Natural killer cell treated with Interleukin-12 subunit alpha and Interleukin-12 subunit beta and Interleukin-15 and Interleukin-18, amount 100 ng/mL, for 72 hours (primary cell): Measurements from ENCODE around the gene ATF5. TPM values are rescaled to one million over a fixed set of nuclear protein-coding genes. Genes with fewer than 3 reads are reported as not detected.

Source experiments
- ATAC-seq, 2 donors: fragments of 150-1000 bp; cut with Tn5 transposase in 1 of 2; sonication (Bioruptor Pico), chemical (Tn5 transposase) in 1 of 2; 2 replicates each; pipeline ENCODE4 v1.10.0; 2021
- DNase-seq: peaks from one replicate; pipeline ENCODE4 v3.0.0; 2022; ENCODE audit warnings: low spot score
- H3K27ac Mint-ChIP-seq, 2 donors: 1 replicate in 1 of 2; 2 replicates in 1 of 2; pipeline ENCODE4 v1.8.0; 2022; ENCODE audit warnings: mixed read lengths in 2 of 2, mild to moderate bottlenecking in 1 of 2, moderate library complexity in 1 of 2
- H3K27me3 Mint-ChIP-seq, 2 donors: 1 replicate in 1 of 2; 2 replicates in 1 of 2; pipeline ENCODE4 v1.8.0; 2022; ENCODE audit warnings: mixed read lengths in 2 of 2
- H3K36me3 Mint-ChIP-seq: one replicate; pipeline ENCODE4 v1.8.0; 2022; ENCODE audit warnings: mixed read lengths
- H3K4me1 Mint-ChIP-seq, 2 donors: 1 replicate in 1 of 2; 2 replicates in 1 of 2; pipeline ENCODE4 v1.8.0; 2022; ENCODE audit warnings: low read depth in 2 of 2, mixed read lengths in 2 of 2, mild to moderate bottlenecking in 1 of 2
- H3K4me3 Mint-ChIP-seq: one replicate; pipeline ENCODE4 v1.8.0; 2022; ENCODE audit warnings: mixed read lengths
- H3K9me3 Mint-ChIP-seq: 2 replicates; pipeline ENCODE4 v1.8.0; 2022; ENCODE audit warnings: mixed read lengths
- total RNA-seq, 2 donors: library from RNA; stranded (reverse); gene quantifications; one replicate each; pipeline ENCODE4 v1.2.3, GENCODE V29; 2022

The ATF5 gene, protein sequence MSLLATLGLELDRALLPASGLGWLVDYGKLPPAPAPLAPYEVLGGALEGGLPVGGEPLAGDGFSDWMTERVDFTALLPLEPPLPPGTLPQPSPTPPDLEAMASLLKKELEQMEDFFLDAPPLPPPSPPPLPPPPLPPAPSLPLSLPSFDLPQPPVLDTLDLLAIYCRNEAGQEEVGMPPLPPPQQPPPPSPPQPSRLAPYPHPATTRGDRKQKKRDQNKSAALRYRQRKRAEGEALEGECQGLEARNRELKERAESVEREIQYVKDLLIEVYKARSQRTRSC
- 10 to 100 TPM; 12.1 to 12.4 TPM for total RNA-seq

DNA sequence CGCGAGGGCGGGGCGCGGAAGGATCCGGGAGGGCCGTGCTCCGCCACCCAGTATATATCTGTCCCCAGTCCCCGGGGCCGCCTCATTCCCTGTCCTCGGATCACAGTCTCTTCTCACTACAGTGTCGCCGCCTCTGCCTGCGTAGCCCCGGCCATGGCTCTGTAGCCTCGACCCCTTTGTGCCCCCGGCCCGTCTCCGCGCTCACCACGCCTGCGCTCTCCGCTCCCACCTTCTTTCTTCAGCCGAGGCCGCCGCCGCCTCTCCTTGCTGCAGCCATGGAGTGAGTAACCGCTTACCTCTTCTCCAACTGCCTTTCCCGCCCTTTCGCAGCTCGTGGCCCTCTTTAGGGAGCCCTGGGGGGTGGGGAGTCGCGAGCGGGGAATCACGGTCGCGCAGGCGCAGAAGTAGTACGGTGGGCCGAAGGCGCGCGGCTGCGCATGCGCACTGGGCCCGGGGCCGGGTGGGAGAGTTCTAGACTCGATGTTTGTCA is at the start of gene ATF5, which contains the start of gene NUP62:
ATF5 (plus strand) TSS at position 85 of the 490 bp plus-strand sequence. CDS start 1,646 bp downstream, outside the sequence.
NUP62 (minus strand) TSS at position 384 of the 490 bp plus-strand sequence. CDS start 19,697 bp downstream, outside the sequence.
- peaks cover 64 to 67% of the 10 kb centered on the region in 2 donors for H3K4me1 Mint-ChIP-seq
- H3K27ac Mint-ChIP-seq, result peak within 1 kb of the TSS; percentile 89 to 93
- peak within 1 kb of the TSS; percentile 97 for H3K4me3 Mint-ChIP-seq
- ATAC-seq, result peak; percentile 71 to 73
- H3K27me3 Mint-ChIP-seq, result no peaks in the 10 kb centered on the region
- peak; percentile 91 for DNase-seq
- peaks cover 24% of the 10 kb centered on the region for H3K36me3 Mint-ChIP-seq
- H3K9me3 Mint-ChIP-seq, result peaks cover 4% of the 10 kb centered on the region

DNA sequence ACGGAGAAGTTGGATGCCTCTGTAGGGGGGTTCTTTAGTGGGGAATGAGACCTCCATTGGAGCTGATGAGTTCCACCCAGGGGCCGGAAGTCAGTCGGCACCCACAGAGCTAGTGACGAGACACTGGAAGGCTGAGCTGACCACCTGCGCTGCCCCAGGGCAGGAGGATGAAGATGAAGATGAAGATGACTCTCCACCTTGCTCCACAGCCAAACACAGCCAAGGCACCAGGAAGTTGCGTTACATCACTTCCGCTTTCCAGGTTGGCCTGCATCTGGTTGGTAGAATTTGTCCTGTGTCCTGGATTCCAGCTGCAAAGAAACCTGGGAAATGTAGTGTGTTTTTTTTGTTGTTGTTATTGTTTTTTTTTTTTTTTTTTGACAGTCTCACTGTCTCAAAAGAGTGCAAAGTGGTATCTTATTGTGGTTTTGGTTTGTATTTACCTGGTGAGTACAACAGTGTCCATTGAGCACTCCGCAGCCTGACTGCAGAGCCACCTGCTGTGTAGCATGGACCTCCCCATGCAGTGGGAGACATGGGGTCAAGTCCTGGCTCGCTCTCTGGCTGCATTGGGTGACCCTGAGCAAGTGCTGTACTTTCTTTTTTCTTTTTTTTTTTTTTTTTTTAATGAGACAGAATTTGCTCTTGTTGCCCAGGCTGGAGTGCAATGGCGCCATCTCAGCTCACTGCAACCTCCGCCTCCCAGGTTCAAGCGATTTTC is 49.6 kb upstream of the ATF5 start:
- no peaks in the 10 kb centered on the region for H3K27me3 Mint-ChIP-seq
- no peak for DNase-seq
- peaks cover 22 to 26% of the 10 kb centered on the region in 2 donors for H3K4me1 Mint-ChIP-seq
- no peaks in the 10 kb centered on the region for H3K9me3 Mint-ChIP-seq
- no peaks in the 10 kb centered on the region for H3K36me3 Mint-ChIP-seq
- ATAC-seq, result no peak
- no peak overlapping the region for H3K4me3 Mint-ChIP-seq
- H3K27ac Mint-ChIP-seq, result no peak overlapping the region

DNA sequence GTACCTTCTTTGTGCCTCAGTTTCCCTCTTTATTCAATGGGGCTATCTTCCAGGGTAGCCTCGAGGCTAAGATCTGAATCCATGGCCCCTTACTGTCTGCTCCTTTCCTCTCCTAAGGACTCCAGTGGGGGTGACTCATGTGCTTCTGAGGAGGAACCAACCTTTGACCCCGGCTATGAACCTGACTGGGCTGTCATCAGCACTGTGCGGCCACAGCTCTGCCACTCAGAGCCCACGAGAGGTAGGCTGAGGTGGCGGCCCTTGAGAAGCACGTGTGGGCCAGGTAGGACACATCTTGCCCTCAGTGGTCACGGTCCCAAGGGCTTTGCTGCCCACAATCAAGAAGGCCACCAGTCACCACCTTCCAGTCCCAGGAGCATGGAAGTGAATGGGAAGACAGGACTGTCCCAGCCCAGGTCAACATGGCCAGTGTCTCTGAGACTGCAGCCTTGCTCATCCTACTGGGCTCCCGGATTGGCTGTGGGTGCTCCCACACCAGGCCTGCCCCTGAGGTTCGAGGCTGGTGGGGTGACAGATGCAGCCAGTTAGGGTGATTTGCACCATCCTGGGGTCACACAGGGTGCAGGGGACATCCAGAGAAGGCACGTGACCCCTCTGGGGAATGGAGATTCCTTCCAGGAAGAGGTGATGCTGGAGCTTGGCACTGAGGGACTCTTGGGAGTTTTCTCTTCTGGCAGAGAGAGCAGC is 48.7 kb upstream of the ATF5 start:
- DNase-seq (no peak), ATAC-seq (no peak)
- Mint-ChIP-seq H3K27ac (no peak overlapping the region), H3K4me1 (peaks cover 17 to 21% of the 10 kb centered on the region in 2 donors), H3K4me3 (no peak overlapping the region), H3K9me3 (no peaks in the 10 kb centered on the region), H3K36me3 (no peaks in the 10 kb centered on the region), H3K27me3 (no peaks in the 10 kb centered on the region)

DNA sequence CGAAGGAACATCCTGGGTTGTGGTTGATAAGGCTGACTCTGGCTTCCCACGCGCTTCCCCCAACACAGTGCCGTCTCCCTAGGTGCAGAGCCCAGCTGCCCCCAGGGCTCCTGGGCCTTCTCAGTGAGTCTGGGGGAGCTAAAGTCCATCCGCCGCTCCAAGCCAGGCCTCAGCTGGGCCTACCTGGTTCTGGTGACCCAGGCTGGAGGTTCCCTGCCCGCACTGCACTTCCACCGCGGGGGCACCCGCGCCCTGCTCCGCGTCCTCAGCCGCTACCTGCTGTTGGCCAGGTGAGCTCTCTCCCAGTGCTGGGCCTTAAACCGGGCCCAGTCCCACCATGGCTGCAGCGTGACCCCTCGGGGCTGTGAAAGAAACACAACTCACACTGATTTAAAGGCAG is 47.8 kb upstream of the ATF5 start:
- H3K4me1 Mint-ChIP-seq, result peaks cover 11 to 15% of the 10 kb centered on the region in 2 donors
- no peak for ATAC-seq
- no peaks in the 10 kb centered on the region for H3K36me3 Mint-ChIP-seq
- no peaks in the 10 kb centered on the region for H3K27me3 Mint-ChIP-seq
- H3K4me3 Mint-ChIP-seq, result no peak overlapping the region
- H3K27ac Mint-ChIP-seq, result no peak overlapping the region
- no peaks in the 10 kb centered on the region for H3K9me3 Mint-ChIP-seq
- DNase-seq, result no peak

DNA sequence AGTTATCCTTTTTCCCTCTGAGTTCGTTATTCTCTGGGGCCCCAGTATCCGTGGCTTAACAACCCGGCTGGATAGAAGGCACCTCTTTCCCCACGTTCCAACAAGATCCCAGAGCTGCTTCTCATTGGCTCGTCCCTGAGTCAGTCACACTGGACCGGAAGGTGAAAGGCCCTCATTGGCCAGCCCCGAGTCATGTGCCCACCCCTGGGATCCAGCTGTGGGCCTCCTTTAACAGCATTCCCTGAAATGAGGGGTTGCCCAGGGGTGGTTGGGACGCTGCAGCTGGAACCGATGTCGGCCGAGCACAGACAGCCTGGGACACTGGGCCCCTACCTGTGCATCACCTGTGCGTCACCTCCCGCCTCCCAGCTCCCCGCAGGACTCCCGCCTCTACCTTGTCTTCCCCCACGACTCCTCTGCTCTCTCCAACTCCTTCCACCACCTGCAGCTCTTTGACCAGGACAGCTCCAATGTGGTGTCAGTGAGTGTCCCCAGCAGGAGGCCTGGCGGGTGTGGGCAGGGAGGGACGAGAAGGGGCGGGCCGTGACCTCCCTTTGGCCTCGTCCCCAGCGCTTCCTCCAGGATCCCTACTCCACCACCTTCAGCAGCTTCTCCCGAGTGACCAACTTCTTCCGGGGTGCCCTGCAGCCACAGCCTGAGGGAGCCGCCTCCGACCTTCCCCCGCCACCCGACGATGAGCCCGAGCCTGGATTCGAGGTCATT is 47.2 kb upstream of the ATF5 start:
- Mint-ChIP-seq H3K27me3 (no peaks in the 10 kb centered on the region), H3K27ac (no peak overlapping the region), H3K9me3 (no peaks in the 10 kb centered on the region), H3K4me1 (peaks cover 11 to 15% of the 10 kb centered on the region in 2 donors), H3K36me3 (no peaks in the 10 kb centered on the region), H3K4me3 (no peak overlapping the region)
- DNase-seq, result no peak
- ATAC-seq, result no peak

DNA sequence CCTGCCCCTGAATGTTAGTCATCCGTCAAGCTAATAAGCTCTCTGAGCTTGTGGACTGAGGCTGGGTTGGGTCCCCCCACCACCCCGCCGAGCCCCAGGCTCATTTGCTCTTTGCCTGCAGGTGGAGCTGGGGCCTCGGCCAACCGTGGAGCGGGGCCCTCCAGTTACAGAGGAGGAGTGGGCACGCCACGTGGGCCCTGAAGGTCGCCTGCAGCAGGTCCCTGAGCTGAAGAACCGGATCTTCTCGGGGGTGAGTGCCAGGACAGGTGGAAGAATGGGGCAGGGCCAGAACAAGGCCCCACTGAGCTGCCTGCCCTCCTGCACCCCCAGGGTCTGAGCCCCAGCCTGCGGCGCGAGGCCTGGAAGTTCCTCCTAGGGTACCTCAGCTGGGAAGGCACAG is 46.4 kb upstream of the ATF5 start:
- no peak overlapping the region for H3K27ac Mint-ChIP-seq
- no peak for ATAC-seq
- no peaks in the 10 kb centered on the region for H3K9me3 Mint-ChIP-seq
- H3K36me3 Mint-ChIP-seq, result no peaks in the 10 kb centered on the region
- peaks cover 11 to 15% of the 10 kb centered on the region in 2 donors for H3K4me1 Mint-ChIP-seq
- H3K4me3 Mint-ChIP-seq, result no peak overlapping the region
- H3K27me3 Mint-ChIP-seq, result no peaks in the 10 kb centered on the region
- DNase-seq, result no peak

DNA sequence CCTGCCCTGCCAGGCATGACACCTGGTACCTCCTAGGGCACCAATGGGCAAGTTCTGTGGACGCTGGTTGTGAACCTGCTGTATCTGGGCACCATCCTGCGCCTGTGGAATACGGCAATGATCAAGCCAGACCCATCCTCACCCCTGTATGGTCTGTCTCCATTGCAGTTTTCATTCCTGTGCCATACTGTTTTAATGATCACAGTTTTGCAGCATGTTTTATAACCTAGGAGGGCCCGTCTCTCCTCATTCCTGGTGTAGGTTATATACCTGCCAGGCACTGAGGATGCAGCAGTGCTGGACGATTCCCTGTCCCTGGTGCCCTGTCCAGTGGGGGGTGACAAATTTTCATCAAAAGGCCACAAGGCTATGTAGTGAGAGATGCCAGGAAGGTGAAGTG is 45.9 kb upstream of the ATF5 start:
- Mint-ChIP-seq H3K27ac (no peak overlapping the region), H3K36me3 (no peaks in the 10 kb centered on the region), H3K4me1 (peaks cover 8 to 12% of the 10 kb centered on the region in 2 donors), H3K4me3 (no peak overlapping the region), H3K9me3 (no peaks in the 10 kb centered on the region), H3K27me3 (no peaks in the 10 kb centered on the region)
- ATAC-seq (no peak), DNase-seq (no peak)

DNA sequence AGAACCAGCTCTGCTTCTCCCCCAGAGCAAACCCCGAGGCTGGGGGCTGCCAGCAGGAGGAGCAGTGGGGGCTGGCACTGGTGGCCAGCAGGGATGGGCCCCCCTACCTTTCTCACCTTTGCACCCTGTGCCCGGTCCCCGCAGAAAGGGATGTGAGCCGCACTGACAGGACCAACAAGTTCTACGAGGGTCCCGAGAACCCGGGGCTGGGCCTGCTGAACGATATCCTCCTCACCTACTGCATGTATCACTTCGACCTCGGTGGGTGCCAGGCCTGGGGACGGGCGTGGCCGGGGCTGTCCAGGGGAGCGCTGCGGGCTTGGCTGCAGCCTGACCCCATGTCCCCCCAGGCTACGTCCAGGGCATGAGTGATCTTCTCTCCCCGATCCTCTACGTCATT is 44.9 kb upstream of the ATF5 start:
- Mint-ChIP-seq H3K27ac (no peak overlapping the region), H3K4me1 (peaks cover 0 to 1% of the 10 kb centered on the region in 2 donors), H3K36me3 (no peaks in the 10 kb centered on the region), H3K9me3 (no peaks in the 10 kb centered on the region), H3K4me3 (no peak overlapping the region), H3K27me3 (no peaks in the 10 kb centered on the region)
- no peak for DNase-seq
- ATAC-seq, result no peak

DNA sequence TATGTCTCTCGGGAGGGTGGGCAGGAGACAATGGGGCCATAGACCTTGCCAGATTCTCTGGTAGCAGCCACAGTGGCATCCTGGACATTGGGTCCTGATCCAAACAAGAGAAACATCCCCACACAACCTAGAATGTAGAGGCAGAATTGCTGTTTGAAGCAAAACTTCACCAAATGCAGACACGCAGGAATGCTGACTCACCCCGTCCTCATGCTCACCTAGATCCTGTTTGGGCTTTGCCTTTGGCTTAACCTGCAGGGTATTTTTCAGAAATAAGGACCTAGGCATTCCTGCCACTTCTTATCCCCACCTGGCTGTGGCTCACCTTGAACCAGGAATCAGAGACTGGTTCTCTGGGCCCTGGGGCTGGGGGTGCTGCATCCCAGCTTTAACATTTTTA is 44.2 kb upstream of the ATF5 start:
- H3K27ac Mint-ChIP-seq, result no peak overlapping the region
- no peaks in the 10 kb centered on the region for H3K36me3 Mint-ChIP-seq
- no peaks in the 10 kb centered on the region for H3K4me1 Mint-ChIP-seq
- DNase-seq (no peak), ATAC-seq (no peak)
- H3K9me3 Mint-ChIP-seq, result no peaks in the 10 kb centered on the region
- H3K27me3 Mint-ChIP-seq, result no peaks in the 10 kb centered on the region
- no peak overlapping the region for H3K4me3 Mint-ChIP-seq

DNA sequence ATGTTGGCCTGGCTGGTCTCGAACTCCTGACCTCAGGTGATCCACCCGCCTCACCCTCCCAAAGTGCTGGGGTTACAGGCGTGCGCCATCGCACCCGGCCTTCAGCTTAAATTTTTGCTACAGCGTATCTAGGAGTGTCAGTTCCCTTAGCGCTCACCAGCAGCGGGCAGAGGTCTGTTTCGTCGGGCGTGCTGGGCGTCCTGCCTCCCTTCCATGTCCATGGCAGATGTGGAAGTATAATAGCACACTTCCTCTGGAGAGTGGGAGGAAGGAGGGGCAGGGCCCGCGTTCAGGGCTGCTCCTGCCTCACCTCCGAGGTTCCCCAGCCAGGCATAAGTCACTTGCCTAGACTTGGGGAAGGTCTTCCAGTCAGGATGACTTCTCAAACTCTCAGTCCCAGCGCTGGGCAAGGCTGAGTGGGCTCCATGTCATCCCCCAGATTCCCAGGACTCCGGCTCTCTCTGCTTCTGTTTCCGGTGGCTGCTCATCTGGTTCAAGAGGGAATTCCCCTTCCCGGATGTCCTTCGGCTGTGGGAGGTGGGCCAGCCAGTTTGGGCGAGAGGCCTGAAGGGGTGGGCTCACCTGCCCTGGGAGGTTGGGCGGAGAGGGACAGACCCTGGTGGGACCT is 41.9 kb upstream of the ATF5 start:
- DNase-seq (no peak), ATAC-seq (no peak)
- peaks cover 0 to 7% of the 10 kb centered on the region in 2 donors for H3K4me1 Mint-ChIP-seq
- H3K27ac Mint-ChIP-seq, result no peak overlapping the region
- no peak overlapping the region for H3K4me3 Mint-ChIP-seq
- H3K9me3 Mint-ChIP-seq, result no peaks in the 10 kb centered on the region
- no peaks in the 10 kb centered on the region for H3K36me3 Mint-ChIP-seq
- no peaks in the 10 kb centered on the region for H3K27me3 Mint-ChIP-seq

DNA sequence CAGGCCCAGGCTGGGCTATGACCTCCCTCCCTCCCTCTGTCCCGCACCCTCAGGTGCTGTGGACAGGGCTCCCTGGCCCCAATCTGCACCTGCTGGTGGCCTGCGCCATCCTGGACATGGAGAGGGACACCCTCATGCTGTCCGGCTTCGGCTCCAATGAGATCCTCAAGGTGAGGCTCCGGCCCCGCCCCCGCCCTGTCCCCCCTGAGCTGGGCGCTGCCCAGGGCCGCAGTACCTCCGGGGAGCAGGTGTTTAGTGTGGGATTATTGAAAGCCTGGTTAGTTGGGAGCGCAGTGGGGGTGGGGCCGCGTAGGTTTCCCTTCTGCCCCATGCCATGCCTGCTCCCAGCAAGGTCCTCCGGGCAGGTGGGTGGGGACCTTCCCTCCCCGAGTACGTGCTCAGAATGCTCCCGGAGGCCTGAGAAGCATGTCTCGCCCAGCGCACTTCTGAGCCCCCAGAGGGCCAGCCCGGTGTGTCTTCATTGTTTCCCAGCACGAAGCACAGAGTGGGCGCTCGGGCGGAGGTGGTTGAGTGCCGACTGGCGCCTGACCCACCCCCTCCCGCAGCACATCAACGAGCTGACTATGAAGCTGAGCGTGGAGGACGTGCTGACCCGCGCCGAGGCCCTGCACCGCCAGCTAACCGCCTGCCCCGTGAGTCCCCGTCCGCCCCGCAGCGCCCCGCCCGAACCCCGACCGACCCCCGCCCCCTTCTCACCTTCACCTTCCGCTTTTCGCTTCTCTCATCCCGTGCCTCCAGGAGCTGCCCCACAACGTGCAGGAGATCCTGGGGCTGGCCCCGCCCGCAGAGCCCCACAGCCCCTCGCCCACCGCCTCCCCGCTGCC is 41.1 kb upstream of the ATF5 start:
- ATAC-seq (no peak), DNase-seq (no peak)
- Mint-ChIP-seq H3K9me3 (no peaks in the 10 kb centered on the region), H3K4me1 (peaks cover 6 to 11% of the 10 kb centered on the region in 2 donors), H3K36me3 (no peaks in the 10 kb centered on the region), H3K4me3 (no peak overlapping the region), H3K27ac (no peak overlapping the region), H3K27me3 (peaks cover 0 to 2% of the 10 kb centered on the region in 2 donors)

DNA sequence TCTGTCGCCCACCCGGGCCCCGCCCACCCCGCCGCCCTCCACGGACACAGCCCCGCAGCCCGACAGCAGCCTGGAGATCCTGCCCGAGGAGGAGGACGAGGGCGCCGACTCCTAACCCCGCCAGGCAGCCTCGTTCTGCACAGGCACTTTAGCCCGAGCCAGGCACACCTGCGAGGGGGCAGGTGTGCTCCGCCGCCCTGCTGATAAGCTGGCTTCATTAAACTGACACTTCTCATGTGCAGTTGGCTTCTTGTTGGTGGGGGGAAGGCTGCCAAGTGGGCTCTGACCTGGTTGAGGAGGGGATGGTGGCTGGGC is 40.5 kb upstream of the ATF5 start:
- no peak overlapping the region for H3K4me3 Mint-ChIP-seq
- H3K27me3 Mint-ChIP-seq, result peaks cover 0 to 2% of the 10 kb centered on the region in 2 donors
- H3K27ac Mint-ChIP-seq, result no peak overlapping the region
- peaks cover 12 to 15% of the 10 kb centered on the region in 2 donors for H3K4me1 Mint-ChIP-seq
- no peaks in the 10 kb centered on the region for H3K36me3 Mint-ChIP-seq
- no peak for DNase-seq
- ATAC-seq, result no peak
- H3K9me3 Mint-ChIP-seq, result no peaks in the 10 kb centered on the region
